Prostate gland (tissue), 2 donors: ENCODE data around the gene EBF3. TPM values are rescaled to one million over a fixed set of nuclear protein-coding genes. Genes with fewer than 3 reads are reported as not detected.

Experiments used
- DNase-seq: peaks from one replicate; pipeline ENCODE4 v3.0.0-alpha.2; 2019; ENCODE audit warnings: low spot score
- H3K27ac ChIP-seq, 2 donors: fragments of 200-600 bp; sonication (generic); 2 replicates each; pipeline ENCODE4 v1.5.1; 2017 to 2019
- H3K27me3 ChIP-seq: fragments of 200-600 bp; sonication (generic); replicated peaks from 2 replicates; pipeline ENCODE4 v1.5.1; 2019; ENCODE audit not compliant: insufficient read depth
- H3K36me3 ChIP-seq, 2 donors: fragments of 200-600 bp; sonication (generic); 1 replicate in 1 of 2; 2 replicates in 1 of 2; pipeline versions ENCODE4 v1.5.1 to v1.8.1; 2017 to 2019
- H3K4me1 ChIP-seq: fragments of 200-600 bp; sonication (generic); replicated peaks from 2 replicates; pipeline ENCODE4 v1.5.1; 2019
- H3K4me3 ChIP-seq, 2 donors: fragments of 200-600 bp; sonication (generic); 2 replicates each; pipeline ENCODE4 v1.5.1; 2017 to 2019
- H3K9me3 ChIP-seq: fragments of 200-600 bp; sonication (generic); 2 replicates; pipeline ENCODE4 v1.5.1; 2017
- CTCF ChIP-seq, 4 experiments: fragments of 200-600 bp in 2 of 4; fragments of 450-650 bp in 2 of 4; sonication (generic) in 2 of 4; IDR thresholded peaks; 1 replicate in 3 of 4; 2 replicates in 1 of 4; pipeline ENCODE4 v1.5.1; 2016 to 2019; ENCODE audit warnings: antibody characterized with exemption in 4 of 4, mild to moderate bottlenecking in 2 of 4, moderate library complexity in 2 of 4
- POLR2A ChIP-seq: fragments of 450-650 bp; IDR thresholded peaks from one replicate; pipeline ENCODE4 v1.6.1; 2016; ENCODE audit warnings: antibody characterized with exemption, mild to moderate bottlenecking
- POLR2AphosphoS5 ChIP-seq: sonication (generic); formaldehyde crosslinking; IDR thresholded peaks from one replicate; pipeline ENCODE4 v1.6.1; 2017; ENCODE audit warnings: antibody characterized with exemption
- WGBS: methylation state at CpG from one replicate; pipeline ENCODE4 v1.1.5; 2018; 5-methylcytosine and 5-hydroxymethylcytosine counted together
- intact Hi-C: fragments of 100-400 bp; cut with DNase I; formaldehyde crosslinking; loops from one replicate; pipeline ENCODE4 v1.14.2; 2022
- total RNA-seq, 2 donors: library from RNA; depleted of rRNA; stranded (reverse); fragments of >200 nt; gene quantifications; one replicate each; pipeline ENCODE4 v1.1.0, GENCODE V29; 2016

EBF3 gene
- total RNA-seq, 2 donors from 2014 or later, result 1.5 to 7.8 TPM

GRCh38 chr10:129972145-129972965, 8.3 kb upstream of the EBF3 start:
- Histone ChIP-seq H3K36me3 (no peaks in the 10 kb centered on the region), H3K27me3 (peaks cover 48% of the 10 kb centered on the region), H3K27ac (no peak overlapping the region), H3K4me3 (no peak overlapping the region), H3K4me1 (no peaks in the 10 kb centered on the region), H3K9me3 (no peaks in the 10 kb centered on the region)
- 5% methylated on average over 69 of the region's 84 CpGs for WGBS
- no peak for DNase-seq
- TF ChIP-seq POLR2AphosphoS5, result no peak
- no peak for TF ChIP-seq POLR2A
- TF ChIP-seq CTCF (IDR thresholded peaks at IDR 0.05), result no peak
- intact Hi-C loops, result loop anchor here (5.0 kb wide), 2 partner anchors 940 to 1760 kb away; no protein-coding TSS in a partner anchor

DNA sequence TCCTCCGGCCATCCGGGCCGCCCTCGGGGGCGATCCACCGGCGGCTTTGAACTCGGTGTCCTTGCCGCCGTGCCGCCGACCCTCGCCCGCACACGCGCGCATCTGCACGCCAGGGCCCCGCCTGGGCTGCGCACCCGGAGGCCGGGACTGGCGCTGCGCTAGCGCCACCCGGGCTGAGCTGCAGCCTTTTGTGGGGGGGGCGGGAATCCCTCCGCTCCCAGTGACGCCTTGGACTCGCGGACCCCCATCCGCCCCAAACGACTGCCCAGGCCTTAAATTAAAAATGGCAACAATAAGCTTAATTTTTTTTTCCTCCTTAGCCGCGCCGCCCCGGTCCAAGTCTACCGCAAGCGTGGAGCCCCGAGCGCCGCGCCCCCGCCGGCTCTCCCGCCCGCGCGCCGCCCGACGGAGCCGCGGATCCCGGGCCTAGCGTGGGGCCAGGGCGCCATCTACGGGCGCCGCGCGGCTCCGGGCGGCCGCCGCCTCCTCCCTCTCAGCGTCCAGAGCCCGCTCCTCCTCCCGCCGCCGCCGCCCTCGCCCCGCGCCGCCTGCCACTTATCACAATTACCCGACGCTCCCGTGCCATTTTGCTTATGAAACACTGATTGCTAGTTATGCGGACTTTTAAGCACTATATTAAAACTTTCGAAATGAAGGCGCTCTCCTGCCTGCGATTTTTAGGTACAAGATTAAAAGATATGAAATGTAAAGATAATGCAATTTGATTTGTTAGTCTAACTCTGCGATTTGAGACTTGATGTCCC, 7.5 kb upstream of the EBF3 start:
- peak; percentile 48 for DNase-seq
- Histone ChIP-seq H3K27me3 (peaks cover 56% of the 10 kb centered on the region), H3K4me3 (peak overlapping the region in 1 of 2 donors; percentile 9), H3K4me1 (no peaks in the 10 kb centered on the region), H3K9me3 (no peaks in the 10 kb centered on the region), H3K36me3 (no peaks in the 10 kb centered on the region), H3K27ac (no peak overlapping the region)
- intact Hi-C loops, result loop anchor here (5.0 kb wide), 2 partner anchors 939 to 1759 kb away; no protein-coding TSS in a partner anchor
- TF ChIP-seq POLR2A (no peak), CTCF (IDR thresholded peaks at IDR 0.05) (peak; percentile 42 to 66 (median 47))
- 2% methylated on average over 81 of the region's 84 CpGs for WGBS

DNA sequence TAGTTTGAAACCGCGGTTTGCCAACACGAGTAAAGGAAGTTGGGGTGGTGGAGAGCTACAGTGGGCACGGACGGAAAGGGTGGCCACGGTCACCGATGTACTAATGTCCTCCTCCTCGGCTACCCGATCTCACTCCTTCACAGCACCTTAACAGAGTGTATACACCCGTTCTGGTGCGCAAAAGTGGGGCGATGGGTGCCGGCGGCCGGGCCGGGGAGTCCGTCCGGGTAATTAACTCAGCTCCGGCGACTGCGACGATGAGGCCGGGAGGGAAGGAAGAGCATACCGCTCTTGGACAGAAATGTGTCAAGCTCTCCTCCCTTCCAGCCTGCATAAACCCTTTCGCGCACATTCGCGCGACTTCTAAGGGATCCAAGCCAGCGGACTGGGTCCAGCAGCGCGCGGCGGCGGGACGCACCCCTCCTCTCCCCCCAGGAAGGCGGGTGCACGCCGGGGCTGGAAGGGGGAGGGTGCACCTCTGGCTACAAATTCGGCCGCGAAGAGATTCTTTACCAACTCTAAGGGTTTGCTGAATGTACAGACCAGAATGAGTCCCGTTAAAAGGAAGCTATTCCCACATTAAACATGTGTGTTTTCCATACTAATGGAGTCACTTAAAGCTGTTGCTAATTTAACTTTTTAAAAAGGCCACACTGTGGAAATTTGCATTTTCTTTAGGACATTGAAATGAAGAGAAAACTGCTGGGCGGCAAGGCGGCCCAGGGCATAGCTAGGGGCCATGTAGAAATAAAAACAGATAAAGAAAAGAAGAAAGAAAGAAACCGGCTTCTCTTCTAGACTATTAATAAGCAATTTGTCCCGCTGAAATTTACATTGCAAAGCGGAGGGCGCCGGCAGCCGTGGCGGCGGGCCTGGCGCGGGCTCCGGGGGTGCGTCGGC, 6.6 kb upstream of the EBF3 start:
- intact Hi-C loops, result loop anchor here (5.0 kb wide), 2 partner anchors 938 to 1758 kb away; no protein-coding TSS in a partner anchor
- no peak for DNase-seq
- Histone ChIP-seq H3K4me1 (no peaks in the 10 kb centered on the region), H3K9me3 (no peaks in the 10 kb centered on the region), H3K27me3 (peaks cover 64% of the 10 kb centered on the region), H3K4me3 (peak overlapping the region in 1 of 2 donors; percentile 9), H3K36me3 (no peaks in the 10 kb centered on the region), H3K27ac (no peak overlapping the region)
- TF ChIP-seq POLR2A, result no peak
- TF ChIP-seq POLR2AphosphoS5, result no peak
- TF ChIP-seq CTCF (IDR thresholded peaks at IDR 0.05), result no peak
- WGBS, result 2% methylated on average over 54 of the region's 58 CpGs

- 9% methylated on average over 14 of the region's 14 CpGs for WGBS
- Histone ChIP-seq H3K4me1 (no peaks in the 10 kb centered on the region), H3K27ac (no peak overlapping the region), H3K4me3 (no peak overlapping the region), H3K9me3 (no peaks in the 10 kb centered on the region), H3K27me3 (peaks cover 71% of the 10 kb centered on the region), H3K36me3 (no peaks in the 10 kb centered on the region)
- intact Hi-C loops, result loop anchor here (5.0 kb wide), 2 partner anchors 938 to 1758 kb away; no protein-coding TSS in a partner anchor
- DNase-seq, result no peak
- TF ChIP-seq CTCF (IDR thresholded peaks at IDR 0.05), result no peak
- no peak for TF ChIP-seq POLR2A
- no peak for TF ChIP-seq POLR2AphosphoS5
These were observed 5.9 kb upstream of the EBF3 start for GRCh38 chr10:129969911-129970464.
